Measurements from ENCODE around the gene USE1. TPM values are rescaled to one million over a fixed set of nuclear protein-coding genes. Genes with fewer than 3 reads are reported as not detected.
"Not testable (repeated sequence)": the region's sequence is repeated elsewhere in the genome, so short reads cannot be mapped to it uniquely, and the experiment has no call there.

Gene USE1
- total and polyA plus RNA-seq, 4 experiments from 2014 or later: 36.5 to 44.3 (median 40.5) TPM

DNA sequence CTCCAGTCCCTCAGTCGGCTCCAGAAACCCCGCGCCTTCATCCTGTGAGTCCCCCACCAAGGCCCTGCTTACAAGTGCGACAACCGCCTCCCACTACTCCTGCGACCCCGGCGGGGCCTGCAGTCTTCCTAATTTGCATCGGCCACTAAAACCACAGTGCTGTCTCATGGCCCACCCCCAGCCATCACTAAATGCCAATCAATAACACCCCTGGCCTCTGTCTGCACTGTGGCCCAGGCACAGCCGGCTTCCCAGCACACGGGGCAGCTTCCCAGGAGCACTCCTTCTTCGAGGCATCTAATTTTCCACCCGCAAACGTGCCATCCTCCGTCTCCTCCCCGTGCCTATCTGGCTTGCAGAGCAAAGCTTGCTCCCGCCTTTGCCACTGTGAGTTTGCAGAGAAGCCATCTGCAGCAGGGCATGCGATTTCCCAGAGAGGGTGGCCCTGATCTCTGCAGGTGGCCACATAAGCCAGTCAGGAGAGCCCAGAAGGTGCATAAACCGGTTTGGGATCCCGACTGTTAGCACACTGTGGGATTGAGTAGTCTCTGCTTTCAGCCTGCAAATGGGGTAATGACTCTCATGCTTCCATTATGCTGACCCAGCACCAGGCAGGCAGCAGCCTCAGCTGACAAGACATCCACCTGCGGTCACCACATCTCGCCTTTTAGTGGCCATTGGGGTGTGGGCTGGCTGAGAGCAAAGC, 34.0 kb upstream of the USE1 start:
- ChIA-PET POLR2A (ENCODE audit: partially characterized antibody) (no interaction called here), CTCF (ENCODE audit: partially characterized antibody) (interaction anchor here (1.0 kb wide), 1 partner anchor 54 kb away, joined by 4 read pairs; no protein-coding TSS in a partner anchor)
- Mint-ChIP-seq H3K36me3 (peaks cover 12 to 50% of the 10 kb centered on the region in 2 donors), H3K27ac (peak overlapping the region in 3 of 7 donors; percentile 7 to 53 (median 35)), H3K4me3 (peak overlapping the region in 1 of 8 donors; percentile 10), H3K4me1 (peaks cover 16 to 23% (median 19%) of the 10 kb centered on the region in 4 donors), H3K9me3 (no peaks in the 10 kb centered on the region), H3K27me3 (no peaks in the 10 kb centered on the region)
- H3K4me1 ChIP-seq (ENCODE audit: insufficient read depth, low read length): peaks cover 22% of the 10 kb centered on the region
- H3K36me3 ChIP-seq (ENCODE audit: insufficient read depth, low read length): peaks cover 20% of the 10 kb centered on the region
- no peak for DNase-seq
- no peak overlapping the region for H3K27ac ChIP-seq (ENCODE audit: low read depth, low read length)
- no peaks in the 10 kb centered on the region for H3K27me3 ChIP-seq (ENCODE audit: insufficient read depth, low read length)
- intact Hi-C loops (cut with micrococcal nuclease): no loop called here
- H3K9me3 ChIP-seq (ENCODE audit: control insufficient read depth in 1 of 2, low read length in 2 of 2): no peaks in the 10 kb centered on the region
- no peak overlapping the region for H3K4me3 ChIP-seq (ENCODE audit: low read length in 2 of 2)

DNA sequence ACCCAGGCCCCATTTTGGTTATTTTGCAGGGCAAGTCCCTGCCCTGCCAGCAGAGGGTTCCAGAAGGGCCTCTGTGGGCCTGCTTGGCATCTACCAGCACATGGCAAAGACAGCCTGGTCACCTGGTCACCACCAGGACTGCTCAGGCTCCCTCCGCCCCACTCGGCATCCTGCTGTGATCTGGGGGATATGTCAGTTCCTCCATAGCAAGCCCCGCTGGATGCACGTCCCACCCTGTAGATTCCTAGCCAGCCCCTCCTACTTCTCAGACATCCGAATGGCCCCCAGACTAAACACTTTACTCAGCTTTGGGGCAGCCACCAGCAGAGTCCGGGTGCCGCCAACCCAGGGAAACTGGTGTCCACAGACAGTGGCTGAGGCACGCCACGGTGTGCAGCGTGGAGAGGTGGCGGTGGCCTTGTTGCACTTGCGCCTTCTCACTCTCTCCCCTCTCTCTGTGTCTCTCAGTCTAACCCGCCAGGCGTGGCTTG, 31.8 kb upstream of the USE1 start:
- peaks cover 21% of the 10 kb centered on the region for H3K36me3 ChIP-seq (ENCODE audit: insufficient read depth, low read length)
- peaks cover 22% of the 10 kb centered on the region for H3K4me1 ChIP-seq (ENCODE audit: insufficient read depth, low read length)
- peaks cover 16 to 27% (median 19%) of the 10 kb centered on the region in 4 donors for H3K4me1 Mint-ChIP-seq
- peak overlapping the region; percentile 58 for H3K27ac ChIP-seq (ENCODE audit: low read depth, low read length)
- DNase-seq: peak in 1 of 5 donors; percentile 28
- H3K9me3 Mint-ChIP-seq: no peaks in the 10 kb centered on the region
- H3K27ac Mint-ChIP-seq: peak overlapping the region; percentile 82 to 98 (median 96)
- H3K36me3 Mint-ChIP-seq: peaks cover 13 to 41% of the 10 kb centered on the region in 2 donors
- ChIA-PET POLR2A (ENCODE audit: partially characterized antibody) (interaction anchor here (0.7 to 3.4 kb wide), 14 partner anchors 9 to 155 kb away, joined by 3 to 52 read pairs (median 7); partner anchors contain the start of genes BABAM1, HAUS8, MYO9B and OCEL1), CTCF (ENCODE audit: partially characterized antibody) (interaction anchor here (0.8 to 2.8 kb wide), 12 partner anchors 10 to 116 kb away, joined by 3 to 13 read pairs (median 4); partner anchors contain the start of genes BABAM1 and USE1)
- peak overlapping the region; percentile 86 to 92 (median 90) for H3K4me3 Mint-ChIP-seq
- intact Hi-C loops (cut with micrococcal nuclease): no loop called here
- no peaks in the 10 kb centered on the region for H3K27me3 ChIP-seq (ENCODE audit: insufficient read depth, low read length)
- H3K4me3 ChIP-seq (ENCODE audit: low read length in 2 of 2): peak overlapping the region; percentile 5 to 43
- no peaks in the 10 kb centered on the region for H3K9me3 ChIP-seq (ENCODE audit: control insufficient read depth in 1 of 2, low read length in 2 of 2)
- H3K27me3 Mint-ChIP-seq: no peaks in the 10 kb centered on the region

DNA sequence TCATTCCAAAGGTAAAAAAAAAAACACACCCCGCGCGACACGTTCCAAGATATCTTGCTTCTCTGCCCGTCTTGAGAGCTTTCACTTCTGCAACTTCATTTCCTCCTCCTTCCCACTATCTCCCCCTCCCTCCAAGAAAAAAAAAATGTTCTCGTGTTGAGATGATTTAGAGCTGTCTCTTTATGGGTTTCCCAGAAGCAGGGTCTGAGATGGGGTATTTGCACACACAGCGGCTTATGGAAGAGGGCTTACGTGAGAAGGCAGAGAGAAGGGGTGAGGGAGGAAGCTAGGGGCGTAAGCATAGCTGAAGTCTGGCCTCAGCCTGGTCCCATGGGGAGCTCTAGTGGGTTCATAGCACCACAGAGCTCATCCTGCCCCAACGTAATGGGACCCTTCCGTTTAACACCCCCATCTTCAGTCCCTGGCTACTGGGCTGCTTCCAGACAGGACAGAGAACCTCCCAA, 31.3 kb upstream of the USE1 start:
- no peaks in the 10 kb centered on the region for H3K9me3 ChIP-seq (ENCODE audit: control insufficient read depth in 1 of 2, low read length in 2 of 2)
- peak overlapping the region; percentile 5 to 43 for H3K4me3 ChIP-seq (ENCODE audit: low read length in 2 of 2)
- H3K27me3 ChIP-seq (ENCODE audit: insufficient read depth, low read length): no peaks in the 10 kb centered on the region
- peaks cover 19% of the 10 kb centered on the region for H3K36me3 ChIP-seq (ENCODE audit: insufficient read depth, low read length)
- CTCF ChIA-PET (ENCODE audit: partially characterized antibody): interaction anchor here (0.6 to 2.8 kb wide), 15 partner anchors 9 to 116 kb away, joined by 3 to 13 read pairs (median 4); partner anchors contain the start of genes BABAM1 and USE1
- H3K27ac ChIP-seq (ENCODE audit: low read depth, low read length): peak overlapping the region; percentile 58
- POLR2A ChIA-PET (ENCODE audit: partially characterized antibody): interaction anchor here (0.6 to 3.4 kb wide), 17 partner anchors 9 to 155 kb away, joined by 3 to 52 read pairs (median 6); partner anchors contain the start of genes BABAM1, HAUS8, MYO9B and OCEL1
- peak overlapping the region; percentile 86 to 92 (median 90) for H3K4me3 Mint-ChIP-seq
- H3K4me1 ChIP-seq (ENCODE audit: insufficient read depth, low read length): peaks cover 22% of the 10 kb centered on the region
- peak in 4 of 5 donors; percentile 24 to 35 (median 31) for DNase-seq
- intact Hi-C loops (cut with micrococcal nuclease): loop anchor here (1.0 to 2.0 kb wide), 3 partner anchors 51 to 117 kb away; no protein-coding TSS in a partner anchor
- no peaks in the 10 kb centered on the region for H3K9me3 Mint-ChIP-seq
- peaks cover 15 to 42% of the 10 kb centered on the region in 2 donors for H3K36me3 Mint-ChIP-seq
- no peaks in the 10 kb centered on the region for H3K27me3 Mint-ChIP-seq
- peaks cover 16 to 27% (median 19%) of the 10 kb centered on the region in 4 donors for H3K4me1 Mint-ChIP-seq
- peak overlapping the region; percentile 82 to 98 (median 96) for H3K27ac Mint-ChIP-seq

DNA sequence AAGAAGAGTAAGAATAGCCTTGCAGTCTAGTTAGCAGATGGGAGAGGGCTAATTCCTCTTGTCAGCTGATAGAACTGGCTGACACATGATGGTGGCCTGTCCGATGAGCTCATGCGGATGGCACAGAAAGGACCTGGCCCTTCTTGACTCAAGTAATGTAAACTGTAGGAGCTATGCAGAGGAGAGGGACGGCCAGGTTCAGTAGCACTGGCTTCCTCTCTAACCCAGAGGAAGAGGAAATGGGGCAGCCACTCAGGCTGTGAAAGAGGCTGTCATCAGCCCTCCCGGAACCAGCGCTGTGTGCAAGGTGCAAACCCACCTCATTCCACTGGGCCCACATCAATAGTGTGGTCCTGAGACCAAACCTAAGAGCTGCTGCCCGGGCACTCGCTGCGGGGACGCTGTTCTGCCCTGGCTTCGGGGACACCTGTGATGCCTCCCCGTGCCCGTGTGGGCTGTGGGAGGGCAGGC, 30.8 kb upstream of the USE1 start:
- peak; percentile 47 to 69 (median 55) for DNase-seq
- CTCF ChIA-PET (ENCODE audit: partially characterized antibody): interaction anchor here (0.5 to 2.8 kb wide), 16 partner anchors 9 to 1870 kb away, joined by 3 to 13 read pairs (median 4); partner anchors contain the start of genes BABAM1 and USE1
- peak overlapping the region; percentile 82 to 98 (median 96) for H3K27ac Mint-ChIP-seq
- peaks cover 16 to 27% (median 19%) of the 10 kb centered on the region in 4 donors for H3K4me1 Mint-ChIP-seq
- H3K9me3 ChIP-seq (ENCODE audit: control insufficient read depth in 1 of 2, low read length in 2 of 2): no peaks in the 10 kb centered on the region
- peak overlapping the region; percentile 58 for H3K27ac ChIP-seq (ENCODE audit: low read depth, low read length)
- H3K4me3 Mint-ChIP-seq: peak overlapping the region; percentile 86 to 92 (median 90)
- H3K27me3 Mint-ChIP-seq: no peaks in the 10 kb centered on the region
- POLR2A ChIA-PET (ENCODE audit: partially characterized antibody): interaction anchor here (0.6 to 3.4 kb wide), 17 partner anchors 10 to 154 kb away, joined by 3 to 52 read pairs (median 6); partner anchors contain the start of genes BABAM1, HAUS8, MYO9B and OCEL1
- no peaks in the 10 kb centered on the region for H3K9me3 Mint-ChIP-seq
- peaks cover 22% of the 10 kb centered on the region for H3K4me1 ChIP-seq (ENCODE audit: insufficient read depth, low read length)
- H3K27me3 ChIP-seq (ENCODE audit: insufficient read depth, low read length): no peaks in the 10 kb centered on the region
- peaks cover 15 to 41% of the 10 kb centered on the region in 2 donors for H3K36me3 Mint-ChIP-seq
- peak overlapping the region; percentile 5 to 43 for H3K4me3 ChIP-seq (ENCODE audit: low read length in 2 of 2)
- H3K36me3 ChIP-seq (ENCODE audit: insufficient read depth, low read length): peaks cover 24% of the 10 kb centered on the region
- intact Hi-C loops (cut with micrococcal nuclease): loop anchor here (1.0 to 2.0 kb wide), 3 partner anchors 51 to 117 kb away; no protein-coding TSS in a partner anchor

DNA sequence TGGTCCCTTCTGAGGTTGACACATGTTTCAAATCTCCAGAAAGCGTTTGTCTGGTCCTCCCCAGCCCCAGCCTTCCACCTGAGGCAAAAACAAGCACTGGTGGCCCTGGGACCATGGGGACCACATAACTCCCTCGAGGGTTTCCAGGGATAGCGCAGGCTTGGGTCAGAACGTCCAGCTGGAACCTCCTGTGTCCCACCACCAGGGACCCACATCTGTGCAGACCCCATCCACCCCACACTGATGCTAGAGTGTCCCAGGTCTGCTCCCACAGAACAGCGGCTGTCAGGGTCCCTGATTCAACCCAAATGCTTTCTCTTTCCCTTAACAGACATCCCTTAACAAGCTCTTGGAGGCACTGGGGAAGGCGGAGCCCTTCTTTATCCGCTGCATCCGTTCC, 29.6 kb upstream of the USE1 start:
- intact Hi-C loops (cut with micrococcal nuclease): loop anchor here (2.0 kb wide), 1 partner anchor 61 kb away; no protein-coding TSS in a partner anchor

DNA sequence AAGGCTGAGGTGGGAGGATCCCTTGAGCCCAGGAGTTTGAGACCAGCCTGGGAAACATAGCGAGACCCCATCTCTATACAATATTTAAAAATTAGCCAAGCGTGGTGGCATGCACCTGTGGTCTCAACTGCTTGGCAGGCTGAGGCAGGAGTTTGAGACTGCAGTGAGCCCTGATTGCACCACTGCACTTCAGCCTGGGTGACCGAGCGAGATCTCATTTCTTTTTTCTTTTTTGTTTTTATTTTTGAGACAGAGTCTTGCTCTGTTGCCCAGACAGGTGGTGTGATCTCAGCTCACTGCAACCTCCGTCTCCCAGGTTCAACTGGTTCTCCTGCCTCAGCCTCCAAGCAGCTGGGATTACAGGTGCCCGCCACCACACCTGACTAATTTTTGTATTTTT, 23.4 kb upstream of the USE1 start:
- H3K4me1 ChIP-seq (ENCODE audit: insufficient read depth, low read length); H3K4me3 Mint-ChIP-seq; H3K9me3 Mint-ChIP-seq; intact Hi-C loops (cut with micrococcal nuclease); POLR2A ChIA-PET (ENCODE audit: partially characterized antibody); H3K27ac Mint-ChIP-seq; H3K4me1 Mint-ChIP-seq; H3K9me3 ChIP-seq (ENCODE audit: control insufficient read depth in 1 of 2, low read length in 2 of 2); DNase-seq; H3K27ac ChIP-seq (ENCODE audit: low read depth, low read length); H3K4me3 ChIP-seq (ENCODE audit: low read length in 2 of 2); H3K27me3 Mint-ChIP-seq; CTCF ChIA-PET (ENCODE audit: partially characterized antibody); H3K27me3 ChIP-seq (ENCODE audit: insufficient read depth, low read length): not testable (repeated sequence)
- H3K36me3 Mint-ChIP-seq: peaks cover 31 to 51% of the 10 kb centered on the region in 2 donors
- H3K36me3 ChIP-seq (ENCODE audit: insufficient read depth, low read length): peaks cover 63% of the 10 kb centered on the region

More for the DNA sequence above, 29.6 kb upstream of the USE1 start:
- DNase-seq: no peak
- Histone ChIP-seq H3K4me3 (ENCODE audit: low read length in 2 of 2) (no peak overlapping the region), H3K36me3 (ENCODE audit: insufficient read depth, low read length) (peaks cover 29% of the 10 kb centered on the region), H3K27ac (ENCODE audit: low read depth, low read length) (no peak overlapping the region), H3K9me3 (ENCODE audit: control insufficient read depth in 1 of 2, low read length in 2 of 2) (no peaks in the 10 kb centered on the region), H3K27me3 (ENCODE audit: insufficient read depth, low read length) (no peaks in the 10 kb centered on the region), H3K4me1 (ENCODE audit: insufficient read depth, low read length) (peaks cover 22% of the 10 kb centered on the region)
- POLR2A ChIA-PET (ENCODE audit: partially characterized antibody): interaction anchor here (3.0 to 3.4 kb wide), 3 partner anchors 30 to 61 kb away, joined by 23 to 52 read pairs (median 41); partner anchors contain the start of gene USE1
- Mint-ChIP-seq H3K36me3 (peaks cover 15 to 42% of the 10 kb centered on the region in 2 donors), H3K4me3 (peak overlapping the region in 1 of 8 donors; percentile 19), H3K4me1 (peaks cover 16 to 27% (median 19%) of the 10 kb centered on the region in 4 donors), H3K27ac (peak overlapping the region in 1 of 7 donors; percentile 73), H3K9me3 (no peaks in the 10 kb centered on the region), H3K27me3 (no peaks in the 10 kb centered on the region)
- CTCF ChIA-PET (ENCODE audit: partially characterized antibody): interaction anchor here (0.9 kb wide), 1 partner anchor 48 kb away, joined by 3 read pairs; no protein-coding TSS in a partner anchor

Measured in CD4-positive, alpha-beta memory T cell (primary cell).